NT2/D1 (cell line): ENCODE results near the gene GSG1L2.

ENCODE experiments used
- DNase-seq: peaks from one replicate; pipeline ENCODE4 v3.0.0-alpha.2; 2011; ENCODE audit warnings: low read depth, low spot score
- H3K27me3 ChIP-seq: 2 replicates; pipeline ENCODE4 v1.6.0; 2011; ENCODE audit warnings: mild to moderate bottlenecking; ENCODE audit not compliant: insufficient read length, insufficient read depth
- H3K36me3 ChIP-seq: 2 replicates; pipeline ENCODE4 v1.6.1; 2011; ENCODE audit warnings: mild to moderate bottlenecking, low read length, mixed read lengths; ENCODE audit not compliant: insufficient read depth, insufficient read length
- H3K4me1 ChIP-seq: 2 replicates; pipeline ENCODE4 v1.5.1; 2011; ENCODE audit not compliant: insufficient read depth, insufficient read length
- H3K4me3 ChIP-seq: 2 replicates; pipeline ENCODE4 v1.5.1; 2011; ENCODE audit warnings: low read depth; ENCODE audit not compliant: insufficient read length
- H3K9ac ChIP-seq: 2 replicates; pipeline ENCODE4 v1.6.0; 2011; ENCODE audit warnings: low read depth; ENCODE audit not compliant: insufficient read length
- H3K9me3 ChIP-seq: 2 replicates; pipeline ENCODE4 v1.5.1; 2011; ENCODE audit warnings: mild to moderate bottlenecking, low read length; ENCODE audit not compliant: insufficient read depth
- SUZ12 ChIP-seq: IDR thresholded peaks from 2 replicates; pipeline ENCODE4 v1.6.1; 2011; ENCODE audit not compliant: insufficient read length, insufficient read depth; ENCODE audit errors: extremely low read depth
- YY1 ChIP-seq: IDR thresholded peaks from 2 replicates; pipeline ENCODE4 v1.6.1; 2011; ENCODE audit not compliant: insufficient read length, insufficient read depth
- ZNF274 ChIP-seq: IDR thresholded peaks from 2 replicates; pipeline ENCODE4 v1.6.1; 2011; ENCODE audit warnings: mild to moderate bottlenecking, low read depth, low read length

Gene GSG1L2

DNA sequence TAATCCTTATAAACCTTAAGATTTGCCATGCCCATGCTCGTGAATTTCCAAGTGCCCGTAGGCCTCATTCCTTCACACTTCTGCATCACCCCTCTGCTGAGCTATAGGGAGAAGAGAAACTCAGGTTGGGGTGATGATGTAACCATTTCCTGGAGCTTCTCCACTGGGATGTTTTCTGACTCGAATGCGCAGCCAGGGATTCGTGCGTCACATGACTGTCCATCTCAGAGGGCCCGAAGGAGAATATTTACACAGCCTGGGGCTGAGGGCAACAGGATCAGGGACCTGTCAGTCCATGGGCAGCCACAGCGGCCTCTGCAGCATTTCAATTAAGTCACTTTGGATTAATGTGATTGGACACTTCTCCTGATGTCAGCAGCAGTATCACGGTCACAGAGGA is 8.7 kb downstream of the GSG1L2 start:
- TF ChIP-seq YY1 (no peak), SUZ12 (no peak), ZNF274 (no peak)
- H3K4me1 ChIP-seq, result no peaks in the 10 kb centered on the region
- 0 out of 2 replicates have a peak, but pooled peaks cover 4% of the 10 kb centered on the region for H3K9me3 ChIP-seq
- no peak overlapping the region for H3K9ac ChIP-seq
- H3K36me3 ChIP-seq, result no peaks in the 10 kb centered on the region
- no peak overlapping the region for H3K4me3 ChIP-seq
- no peaks in the 10 kb centered on the region for H3K27me3 ChIP-seq
- DNase-seq, result no peak

DNA sequence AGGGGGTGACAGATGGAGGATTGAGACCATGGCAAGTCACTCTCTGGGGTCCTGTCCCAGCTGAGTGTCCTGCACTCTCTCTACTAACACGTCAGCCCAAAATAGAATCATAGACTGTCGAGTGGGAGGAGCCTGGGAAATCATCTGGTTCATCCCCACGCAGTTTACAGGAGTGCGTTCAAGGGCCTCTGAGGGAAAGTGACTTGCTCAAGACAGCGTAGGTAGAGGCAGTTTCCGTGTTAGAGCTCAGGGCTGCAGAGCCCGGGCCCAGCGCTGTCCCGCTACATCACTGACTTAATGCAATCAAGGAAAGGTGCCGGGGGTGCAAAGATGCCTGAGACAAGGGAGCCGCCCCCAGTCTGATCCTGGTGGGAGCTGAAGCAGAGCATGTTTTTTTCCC is 10.3 kb downstream of the GSG1L2 start:
- DNase-seq, result no peak
- Histone ChIP-seq H3K27me3 (no peaks in the 10 kb centered on the region), H3K9me3 (0 out of 2 replicates have a peak, but pooled peaks cover 4% of the 10 kb centered on the region), H3K9ac (no peak overlapping the region), H3K4me1 (no peaks in the 10 kb centered on the region), H3K36me3 (no peaks in the 10 kb centered on the region), H3K4me3 (no peak overlapping the region)
- no peak for TF ChIP-seq ZNF274
- no peak for TF ChIP-seq SUZ12
- TF ChIP-seq YY1, result no peak

DNA sequence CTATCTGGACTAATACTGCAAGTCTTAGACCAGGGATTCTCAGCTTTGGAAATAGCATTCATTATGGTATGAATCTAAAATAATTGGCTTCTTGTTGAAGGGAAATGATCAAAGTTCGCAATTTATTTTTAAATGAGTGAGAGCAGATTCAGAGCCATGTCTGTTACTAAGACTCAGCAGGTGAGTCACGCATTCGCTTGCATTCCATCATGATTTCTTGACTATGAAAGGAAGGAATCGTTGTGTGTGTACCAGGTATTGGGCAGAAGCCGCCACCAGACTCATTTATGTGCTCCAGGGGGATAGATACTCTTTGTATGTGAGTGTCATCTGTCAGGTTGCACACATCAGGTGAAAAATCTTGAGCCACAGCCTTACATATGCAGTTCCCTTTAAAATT is 10.8 kb downstream of the GSG1L2 start:
- TF ChIP-seq SUZ12, result no peak
- no peak for TF ChIP-seq ZNF274
- no peak for TF ChIP-seq YY1
- no peak overlapping the region for H3K4me3 ChIP-seq
- H3K4me1 ChIP-seq, result no peaks in the 10 kb centered on the region
- H3K27me3 ChIP-seq, result no peaks in the 10 kb centered on the region
- H3K36me3 ChIP-seq, result no peaks in the 10 kb centered on the region
- no peak overlapping the region for H3K9ac ChIP-seq
- H3K9me3 ChIP-seq, result 0 out of 2 replicates have a peak, but pooled peaks cover 4% of the 10 kb centered on the region
- no peak for DNase-seq

- Histone ChIP-seq H3K4me3 (no peak overlapping the region), H3K9ac (no peak overlapping the region), H3K9me3 (0 out of 2 replicates have a peak, but pooled peaks cover 4% of the 10 kb centered on the region), H3K27me3 (no peaks in the 10 kb centered on the region), H3K4me1 (no peaks in the 10 kb centered on the region), H3K36me3 (no peaks in the 10 kb centered on the region)
- DNase-seq, result no peak
- TF ChIP-seq ZNF274 (no peak), SUZ12 (no peak), YY1 (no peak)
These were observed 11.6 kb downstream of the GSG1L2 start for GRCh38 chr17:9810100-9810949.

DNA sequence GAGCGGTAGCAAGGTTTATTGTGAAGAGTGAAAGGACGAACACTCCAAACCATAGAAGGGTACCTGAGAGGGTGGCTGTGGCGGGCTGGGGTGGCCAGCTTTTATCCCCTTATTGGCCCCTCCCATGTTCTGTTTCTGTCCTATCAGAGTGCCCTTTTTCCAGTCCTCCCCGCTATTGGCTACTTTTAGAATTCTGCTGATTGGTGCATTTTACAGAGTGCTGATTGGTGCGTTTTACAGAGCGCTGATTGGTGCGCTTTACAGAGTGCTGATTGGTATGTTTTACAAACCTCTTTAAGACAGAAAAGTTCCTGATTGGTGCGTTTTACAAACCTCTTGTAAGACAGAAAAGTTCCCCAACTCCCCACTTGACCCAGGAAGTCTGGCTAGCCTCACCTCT is 12.5 kb downstream of the GSG1L2 start:
- Histone ChIP-seq H3K4me3 (no peak overlapping the region), H3K9ac (no peak overlapping the region), H3K36me3 (no peaks in the 10 kb centered on the region), H3K4me1 (no peaks in the 10 kb centered on the region), H3K9me3 (0 out of 2 replicates have a peak, but pooled peaks cover 4% of the 10 kb centered on the region), H3K27me3 (no peaks in the 10 kb centered on the region)
- TF ChIP-seq YY1, result no peak
- no peak for TF ChIP-seq SUZ12
- TF ChIP-seq ZNF274, result no peak
- no peak for DNase-seq

- Histone ChIP-seq H3K4me3 (no peak overlapping the region), H3K27me3 (no peaks in the 10 kb centered on the region), H3K9me3 (0 out of 2 replicates have a peak, but pooled peaks cover 4% of the 10 kb centered on the region), H3K4me1 (peaks cover 3% of the 10 kb centered on the region), H3K9ac (no peak overlapping the region), H3K36me3 (no peaks in the 10 kb centered on the region)
- no peak for TF ChIP-seq YY1
- no peak for DNase-seq
These were observed 15.2 kb downstream of the GSG1L2 start for GRCh38 chr17:9806699-9807098.

GRCh38 chr17:9805769-9806168 is 16.1 kb downstream of the GSG1L2 start:
- DNase-seq, result no peak
- Histone ChIP-seq H3K36me3 (no peaks in the 10 kb centered on the region), H3K4me3 (no peak overlapping the region), H3K27me3 (no peaks in the 10 kb centered on the region), H3K9me3 (0 out of 2 replicates have a peak, but pooled peaks cover 4% of the 10 kb centered on the region), H3K4me1 (peaks cover 3% of the 10 kb centered on the region), H3K9ac (no peak overlapping the region)
- TF ChIP-seq ZNF274, result no peak
- TF ChIP-seq YY1, result no peak
- TF ChIP-seq SUZ12, result no peak
